HepG2 (cell line): Measurements from ENCODE around the gene SS18L1. TPM values are rescaled to one million over a fixed set of nuclear protein-coding genes. Genes with fewer than 3 reads are reported as not detected.

Experiments used
- CBFB ChIP-seq: sonication (generic); formaldehyde crosslinking; IDR thresholded peaks from 2 replicates; pipeline ENCODE4 v1.4.0; 2020; ENCODE audit warnings: missing genetic modification reagents
- ETV5 ChIP-seq: IDR thresholded peaks from 2 replicates; pipeline ENCODE4 v1.6.1; 2018; ENCODE audit warnings: missing biosample characterization, missing genetic modification reagents, inconsistent platforms, borderline replicate concordance
- FLYWCH1 ChIP-seq: sonication (generic); formaldehyde crosslinking; IDR thresholded peaks from 2 replicates; pipeline ENCODE4 v1.8.1; 2023; ENCODE audit warnings: mild to moderate bottlenecking, missing genetic modification reagents
- GTF3A ChIP-seq: sonication (generic); formaldehyde crosslinking; conservative IDR thresholded peaks from 2 replicates; pipeline ENCODE4 v1.4.0; 2020; ENCODE audit warnings: mild to moderate bottlenecking, missing genetic modification reagents
- MED1 ChIP-seq: sonication (generic); formaldehyde crosslinking; IDR thresholded peaks from 2 replicates; pipeline ENCODE4 v1.4.0; 2020; ENCODE audit warnings: missing genetic modification reagents
- MYPOP ChIP-seq: sonication (generic); formaldehyde crosslinking; IDR thresholded peaks from 2 replicates; pipeline ENCODE4 v1.8.1; 2023; ENCODE audit warnings: mild to moderate bottlenecking, moderate library complexity, missing genetic modification reagents
- PATZ1 ChIP-seq: sonication (generic); formaldehyde crosslinking; IDR thresholded peaks from 2 replicates; pipeline ENCODE4 v1.4.0; 2020; ENCODE audit warnings: missing genetic modification reagents
- PITX1 ChIP-seq: sonication (generic); formaldehyde crosslinking; IDR thresholded peaks from 2 replicates; pipeline ENCODE4 v1.5.1; 2020; ENCODE audit warnings: mild to moderate bottlenecking, missing genetic modification reagents
- SP4 ChIP-seq: sonication (generic); formaldehyde crosslinking; IDR thresholded peaks from 2 replicates; pipeline ENCODE4 v1.8.1; 2023; ENCODE audit warnings: mild to moderate bottlenecking, missing genetic modification reagents
- ZNF44 ChIP-seq: sonication (generic); formaldehyde crosslinking; IDR thresholded peaks from 2 replicates; pipeline ENCODE4 v1.5.1; 2020; ENCODE audit warnings: mild to moderate bottlenecking, missing genetic modification reagents
- ZNF790 ChIP-seq: sonication (generic); formaldehyde crosslinking; IDR thresholded peaks from 2 replicates; pipeline ENCODE4 v1.8.0; 2022; ENCODE audit warnings: missing genetic modification reagents, mild to moderate bottlenecking, borderline replicate concordance
- ZNF800 ChIP-seq: sonication (generic); formaldehyde crosslinking; IDR thresholded peaks from 2 replicates; pipeline ENCODE4 v1.4.0; 2020; ENCODE audit warnings: missing genetic modification reagents
- polyA plus RNA-seq, 8 experiments: library from polyadenylated mRNA; depleted of rRNA in 3 of 8; stranded (reverse) in 7 of 8; unstranded in 1 of 8; fragments of >200 nt; fragmentation: Illumina TruSeq in 4 of 8; extraction: Trizol in 4 of 8; gene quantifications; 2 replicates each; pipeline versions ENCODE4 v1.2.1 to v1.2.3, GENCODE V29; 2011 to 2016; ENCODE audit warnings: low read depth in 4 of 8, missing spikeins in 1 of 8, mixed read lengths in 1 of 8; ENCODE audit not compliant: insufficient read depth in 1 of 8
- total RNA-seq, 5 experiments: library from RNA; depleted of rRNA; stranded (reverse); fragments of >200 nt; fragmentation: Illumina TruSeq; extraction: Trizol; gene quantifications; 2 replicates each; pipeline ENCODE4 v1.2.3, GENCODE V29; 2016; ENCODE audit warnings: low read depth in 1 of 5
- TF ChIP-seq, protein P1 (sequence below): sonication (generic); formaldehyde crosslinking; IDR thresholded peaks from 2 replicates; pipeline ENCODE4 v1.8.1; 2023; ENCODE audit warnings: mild to moderate bottlenecking, inconsistent platforms, moderate library complexity, missing genetic modification reagents, borderline replicate concordance
- TF ChIP-seq, protein P2 (sequence below), 2 experiments: sonication (generic) in 1 of 2; formaldehyde crosslinking in 1 of 2; IDR thresholded peaks; 2 replicates each; pipeline versions ENCODE4 v1.6.1 to v1.9.0; 2014 to 2022; ENCODE audit warnings: antibody characterized with exemption in 1 of 2, borderline replicate concordance in 1 of 2, inconsistent platforms in 1 of 2, low read depth in 1 of 2, missing genetic modification reagents in 1 of 2

SS18L1 gene
- total and polyA plus RNA-seq, 2 of the 13 experiments (the other 11 are each of a cell fraction or from before 2014, with no cell fraction given), result 17.8 to 27.6 TPM

- TF ChIP-seq SP4 (CRISPR knock-in tag) (peak; percentile 50; the same call in 1 of the 2 replicates), PATZ1 (CRISPR knock-in tag) (peak; percentile 55; the same call in 1 of the 2 replicates), ZNF800 (CRISPR knock-in tag) (peak; percentile 80; the same call in 1 of the 2 replicates), FLYWCH1 (no peak), CBFB (CRISPR knock-in tag) (no peak), ZNF790 (CRISPR knock-in tag) (0 out of 2 replicates have a peak, but pooled peaks have one; percentile 18), MYPOP (CRISPR knock-in tag) (peak; percentile 53; the same call in 1 of the 2 replicates), ETV5 (CRISPR knock-in tag) (no peak), MED1 (CRISPR knock-in tag) (0 out of 2 replicates have a peak, but pooled peaks have one; percentile 1), PITX1 (CRISPR knock-in tag) (no peak), GTF3A (CRISPR knock-in tag) (0 out of 2 replicates have a peak, but pooled peaks have one; percentile 47), ZNF44 (CRISPR knock-in tag) (no peak)
- TF ChIP-seq, protein P1, sequence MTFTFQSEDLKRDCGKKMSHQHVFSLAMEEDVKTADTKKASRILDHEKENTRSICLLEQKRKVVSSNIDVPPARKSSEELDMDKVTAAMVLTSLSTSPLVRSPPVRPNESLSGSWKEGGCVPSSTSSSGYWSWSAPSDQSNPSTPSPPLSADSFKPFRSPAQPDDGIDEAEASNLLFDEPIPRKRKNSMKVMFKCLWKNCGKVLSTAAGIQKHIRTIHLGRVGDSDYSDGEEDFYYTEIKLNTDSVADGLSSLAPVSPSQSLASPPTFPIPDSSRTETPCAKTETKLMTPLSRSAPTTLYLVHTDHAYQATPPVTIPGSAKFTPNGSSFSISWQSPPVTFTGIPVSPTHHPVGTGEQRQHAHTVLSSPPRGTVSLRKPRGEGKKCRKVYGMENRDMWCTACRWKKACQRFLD (CRISPR knock-in tag), result 0 out of 2 replicates have a peak, but pooled peaks have one; percentile 64
- TF ChIP-seq, protein P2, sequence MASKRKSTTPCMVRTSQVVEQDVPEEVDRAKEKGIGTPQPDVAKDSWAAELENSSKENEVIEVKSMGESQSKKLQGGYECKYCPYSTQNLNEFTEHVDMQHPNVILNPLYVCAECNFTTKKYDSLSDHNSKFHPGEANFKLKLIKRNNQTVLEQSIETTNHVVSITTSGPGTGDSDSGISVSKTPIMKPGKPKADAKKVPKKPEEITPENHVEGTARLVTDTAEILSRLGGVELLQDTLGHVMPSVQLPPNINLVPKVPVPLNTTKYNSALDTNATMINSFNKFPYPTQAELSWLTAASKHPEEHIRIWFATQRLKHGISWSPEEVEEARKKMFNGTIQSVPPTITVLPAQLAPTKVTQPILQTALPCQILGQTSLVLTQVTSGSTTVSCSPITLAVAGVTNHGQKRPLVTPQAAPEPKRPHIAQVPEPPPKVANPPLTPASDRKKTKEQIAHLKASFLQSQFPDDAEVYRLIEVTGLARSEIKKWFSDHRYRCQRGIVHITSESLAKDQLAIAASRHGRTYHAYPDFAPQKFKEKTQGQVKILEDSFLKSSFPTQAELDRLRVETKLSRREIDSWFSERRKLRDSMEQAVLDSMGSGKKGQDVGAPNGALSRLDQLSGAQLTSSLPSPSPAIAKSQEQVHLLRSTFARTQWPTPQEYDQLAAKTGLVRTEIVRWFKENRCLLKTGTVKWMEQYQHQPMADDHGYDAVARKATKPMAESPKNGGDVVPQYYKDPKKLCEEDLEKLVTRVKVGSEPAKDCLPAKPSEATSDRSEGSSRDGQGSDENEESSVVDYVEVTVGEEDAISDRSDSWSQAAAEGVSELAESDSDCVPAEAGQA (IDR thresholded peaks at IDR 0.05; ENCODE audit: low read depth), result no peak
- TF ChIP-seq, protein P2 (CRISPR knock-in tag; IDR thresholded peaks at IDR 0.05; ENCODE audit: borderline replicate concordance), result 0 out of 2 replicates have a peak, but pooled peaks have one; percentile 2
Observed at GRCh38 chr20:62220666-62221568, 77.3 kb downstream of the SS18L1 start (continued).
